Measurements from ENCODE around the gene SYNPR.

Gene SYNPR

GRCh38 chr3:63555767-63556166, 277.7 kb downstream of the SYNPR start:
- no peak for TF ChIP-seq CTCF (conservative IDR thresholded peaks at IDR 0.05; ENCODE audit: low read length)
- no peak for DNase-seq (ENCODE audit: low read depth)
- H3K4me3 ChIP-seq (ENCODE audit: low read length), result no peak overlapping the region

- DNase-seq (ENCODE audit: low read depth), result no peak
- H3K4me3 ChIP-seq (ENCODE audit: low read length), result no peak overlapping the region
- TF ChIP-seq CTCF (conservative IDR thresholded peaks at IDR 0.05; ENCODE audit: low read length), result no peak
Measured at GRCh38 chr3:63556401-63556800, 278.3 kb downstream of the SYNPR start.

GRCh38 chr3:63557912-63558311, 279.8 kb downstream of the SYNPR start:
- TF ChIP-seq CTCF (conservative IDR thresholded peaks at IDR 0.05; ENCODE audit: low read length), result no peak
- DNase-seq (ENCODE audit: low read depth), result no peak
- no peak overlapping the region for H3K4me3 ChIP-seq (ENCODE audit: low read length)

- no peak overlapping the region for H3K4me3 ChIP-seq (ENCODE audit: low read length)
- DNase-seq (ENCODE audit: low read depth), result no peak
- TF ChIP-seq CTCF (conservative IDR thresholded peaks at IDR 0.05; ENCODE audit: low read length), result no peak
Measured at GRCh38 chr3:63559884-63560283, 281.8 kb downstream of the SYNPR start.

GRCh38 chr3:63561879-63562278, 283.8 kb downstream of the SYNPR start:
- H3K4me3 ChIP-seq (ENCODE audit: low read length), result no peak overlapping the region
- no peak for TF ChIP-seq CTCF (conservative IDR thresholded peaks at IDR 0.05; ENCODE audit: low read length)
- no peak for DNase-seq (ENCODE audit: low read depth)

- DNase-seq (ENCODE audit: low read depth), result no peak
- no peak overlapping the region for H3K4me3 ChIP-seq (ENCODE audit: low read length)
- no peak for TF ChIP-seq CTCF (conservative IDR thresholded peaks at IDR 0.05; ENCODE audit: low read length)
Measured at GRCh38 chr3:63562323-63562722, 284.2 kb downstream of the SYNPR start.

- no peak overlapping the region for H3K4me3 ChIP-seq (ENCODE audit: low read length)
- no peak for DNase-seq (ENCODE audit: low read depth)
- no peak for TF ChIP-seq CTCF (conservative IDR thresholded peaks at IDR 0.05; ENCODE audit: low read length)
Measured at GRCh38 chr3:63563572-63563971, 285.5 kb downstream of the SYNPR start.
